Mesenchymal stem cell (in vitro differentiated cells and primary cell): ENCODE measurements around the gene ATP5ME.
"Not testable (repeated sequence)": the region's sequence is repeated elsewhere in the genome, so short reads cannot be mapped to it uniquely, and the experiment has no call there.

Experiments used
- DNase-seq: peaks from one replicate; pipeline ENCODE4 v3.0.0-alpha.2; 2013
- H2AFZ ChIP-seq: one replicate; pipeline ENCODE4 v1.6.1; 2013; ENCODE audit warnings: low read depth, mild to moderate bottlenecking, control low read depth, inconsistent platforms, low read length, moderate library complexity
- H2AK5ac ChIP-seq: 2 replicates; pipeline ENCODE4 v1.6.1; 2013; ENCODE audit warnings: low read length, moderate library complexity, mild to moderate bottlenecking, inconsistent platforms; ENCODE audit not compliant: severe bottlenecking
- H2BK120ac ChIP-seq: one replicate; pipeline ENCODE4 v1.6.1; 2013; ENCODE audit warnings: low read depth, mild to moderate bottlenecking, inconsistent platforms, low read length, moderate library complexity
- H2BK12ac ChIP-seq, 2 experiments: one replicate each; pipeline ENCODE4 v1.6.1; 2013; ENCODE audit warnings: inconsistent platforms in 2 of 2, low read length in 2 of 2, mild to moderate bottlenecking in 2 of 2, moderate library complexity in 2 of 2, control low read depth in 1 of 2
- H2BK15ac ChIP-seq: one replicate; pipeline ENCODE4 v1.6.1; 2013; ENCODE audit warnings: mild to moderate bottlenecking, low read depth, inconsistent platforms; ENCODE audit not compliant: poor library complexity, severe bottlenecking
- H2BK5ac ChIP-seq: 2 replicates; pipeline ENCODE4 v1.6.1; 2013; ENCODE audit warnings: low read depth, mild to moderate bottlenecking, low read length, control low read depth, inconsistent platforms; ENCODE audit not compliant: poor library complexity, severe bottlenecking
- H3K14ac ChIP-seq, 2 experiments: one replicate each; pipeline ENCODE4 v1.6.1; 2013; ENCODE audit warnings: inconsistent platforms in 2 of 2, low read length in 2 of 2, control low read depth in 1 of 2, mild to moderate bottlenecking in 1 of 2, moderate library complexity in 1 of 2
- H3K18ac ChIP-seq, 2 experiments: one replicate each; pipeline ENCODE4 v1.6.1; 2013; ENCODE audit warnings: inconsistent platforms in 2 of 2, low read length in 2 of 2, control low read depth in 1 of 2, low read depth in 1 of 2, mild to moderate bottlenecking in 1 of 2
- H3K23ac ChIP-seq, 2 experiments: one replicate each; pipeline ENCODE4 v1.6.1; 2013; ENCODE audit warnings: inconsistent platforms in 2 of 2, low read length in 2 of 2, mild to moderate bottlenecking in 2 of 2, moderate library complexity in 2 of 2, control low read depth in 1 of 2
- H3K27ac ChIP-seq: 2 replicates; pipeline ENCODE4 v1.5.1; 2013; ENCODE audit warnings: mild to moderate bottlenecking, moderate library complexity, low read length, control low read depth, inconsistent platforms; ENCODE audit not compliant: poor library complexity, severe bottlenecking
- H3K27me3 ChIP-seq, 2 experiments: 2 replicates each; pipeline versions ENCODE4 v1.6.1 to v1.7.0; 2013; ENCODE audit warnings: low read length in 2 of 2, mild to moderate bottlenecking in 2 of 2, moderate library complexity in 2 of 2, control low read depth in 1 of 2, inconsistent platforms in 1 of 2; ENCODE audit not compliant: control insufficient read depth in 1 of 2, insufficient read depth in 1 of 2
- H3K36me3 ChIP-seq, 2 experiments: 2 replicates each; pipeline versions ENCODE4 v1.6.1 to v1.7.0; 2013; ENCODE audit warnings: low read length in 2 of 2, control low read depth in 1 of 2, inconsistent platforms in 1 of 2, low read depth in 1 of 2, mild to moderate bottlenecking in 1 of 2; ENCODE audit not compliant: insufficient read depth in 2 of 2, control insufficient read depth in 1 of 2
- H3K4ac ChIP-seq, 2 experiments: one replicate each; pipeline ENCODE4 v1.6.1; 2013; ENCODE audit warnings: inconsistent platforms in 2 of 2, low read length in 2 of 2, mild to moderate bottlenecking in 2 of 2, moderate library complexity in 2 of 2, control low read depth in 1 of 2, low read depth in 1 of 2
- H3K4me1 ChIP-seq: 2 replicates; pipeline ENCODE4 v1.6.1; 2013; ENCODE audit warnings: low read depth, low read length, control low read depth; ENCODE audit not compliant: control insufficient read depth, insufficient read depth
- H3K4me2 ChIP-seq: 2 replicates; pipeline ENCODE4 v1.6.1; 2013; ENCODE audit warnings: low read length, mild to moderate bottlenecking, inconsistent platforms; ENCODE audit not compliant: poor library complexity, severe bottlenecking
- H3K4me3 ChIP-seq, 2 experiments: 2 replicates each; pipeline versions ENCODE4 v1.5.1 to v1.7.0; 2013; ENCODE audit warnings: low read length in 2 of 2, mild to moderate bottlenecking in 2 of 2, control low read depth in 1 of 2, low read depth in 1 of 2; ENCODE audit not compliant: insufficient read depth in 1 of 2
- H3K79me1 ChIP-seq: replicated peaks from 2 replicates; pipeline ENCODE4 v1.6.1; 2013; ENCODE audit warnings: mild to moderate bottlenecking, control low read depth, low read length, inconsistent platforms; ENCODE audit not compliant: poor library complexity, severe bottlenecking
- H3K9ac ChIP-seq: 2 replicates; pipeline ENCODE4 v1.7.0; 2013; ENCODE audit warnings: mild to moderate bottlenecking, low read length, moderate library complexity
- H3K9me3 ChIP-seq: 2 replicates; pipeline ENCODE4 v1.7.0; 2013; ENCODE audit warnings: mild to moderate bottlenecking, low read length; ENCODE audit not compliant: control insufficient read depth
- H4K8ac ChIP-seq: one replicate; pipeline ENCODE4 v1.6.1; 2013; ENCODE audit warnings: inconsistent platforms, mild to moderate bottlenecking, low read length, moderate library complexity
- H4K91ac ChIP-seq: one replicate; pipeline ENCODE4 v1.6.1; 2013; ENCODE audit warnings: mild to moderate bottlenecking, low read length, inconsistent platforms
- WGBS: methylation state at CpG from one replicate; pipeline ENCODE4 v1.1.7; 2013; ENCODE audit warnings: mixed read lengths; 5-methylcytosine and 5-hydroxymethylcytosine counted together

The ATP5ME gene

DNA sequence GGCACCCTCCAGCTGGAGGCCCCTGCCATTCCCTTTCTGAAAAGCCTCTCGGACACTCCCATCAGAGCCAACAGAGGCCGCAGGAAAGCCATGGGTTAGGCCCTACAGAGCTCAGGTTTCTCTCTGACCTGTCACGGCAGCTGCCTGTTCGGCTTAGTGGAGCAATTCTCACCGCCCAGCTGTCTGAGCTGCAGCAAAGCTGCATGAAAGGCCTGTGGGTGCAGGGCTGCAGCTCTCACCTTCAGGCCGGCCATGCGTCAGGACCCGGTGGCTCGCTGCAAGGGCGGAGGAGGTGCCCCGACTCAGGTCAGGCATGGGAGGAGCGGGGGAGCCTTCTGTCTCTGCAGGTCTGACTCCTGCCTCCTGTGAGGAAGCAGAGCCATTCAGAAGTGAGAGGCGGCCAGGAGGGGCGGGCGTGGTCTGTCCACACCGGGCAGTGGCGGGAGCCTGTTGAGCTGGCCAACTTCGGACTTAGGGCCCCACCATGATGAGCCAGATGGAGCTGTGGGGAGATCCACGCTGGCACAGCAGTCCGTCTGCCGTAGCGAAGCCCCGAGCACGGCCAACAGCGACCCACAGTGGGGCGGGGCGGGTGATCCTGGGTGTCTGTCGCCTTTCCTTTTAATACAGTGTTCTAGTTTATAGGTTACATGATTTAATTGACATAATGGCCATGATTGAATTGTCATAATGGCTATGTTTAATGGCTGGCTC lies 25.3 kb downstream of the ATP5ME start:
- Histone ChIP-seq H4K8ac (no peak overlapping the region), H3K9ac (no peak overlapping the region), H3K9me3 (no peaks in the 10 kb centered on the region), H3K18ac (no peak overlapping the region), H2AK5ac (no peak overlapping the region), H3K4me2 (no peak overlapping the region), H2AFZ (no peak overlapping the region), H2BK5ac (no peak overlapping the region), H2BK12ac (no peak overlapping the region), H2BK120ac (no peak overlapping the region), H3K27ac (no peak overlapping the region), H4K91ac (no peak overlapping the region), H3K14ac (no peak overlapping the region), H3K4me3 (no peak overlapping the region), H2BK15ac (no peak overlapping the region), H3K4ac (no peak overlapping the region), H3K27me3 (peaks cover 0 to 47% of the 10 kb centered on the region in 2 experiments), H3K23ac (no peak overlapping the region), H3K4me1 (no peaks in the 10 kb centered on the region), H3K79me1 (no peaks in the 10 kb centered on the region), H3K36me3 (no peaks in the 10 kb centered on the region)
- 81% methylated on average over 28 of the region's 28 CpGs for WGBS
- DNase-seq = no peak

DNA sequence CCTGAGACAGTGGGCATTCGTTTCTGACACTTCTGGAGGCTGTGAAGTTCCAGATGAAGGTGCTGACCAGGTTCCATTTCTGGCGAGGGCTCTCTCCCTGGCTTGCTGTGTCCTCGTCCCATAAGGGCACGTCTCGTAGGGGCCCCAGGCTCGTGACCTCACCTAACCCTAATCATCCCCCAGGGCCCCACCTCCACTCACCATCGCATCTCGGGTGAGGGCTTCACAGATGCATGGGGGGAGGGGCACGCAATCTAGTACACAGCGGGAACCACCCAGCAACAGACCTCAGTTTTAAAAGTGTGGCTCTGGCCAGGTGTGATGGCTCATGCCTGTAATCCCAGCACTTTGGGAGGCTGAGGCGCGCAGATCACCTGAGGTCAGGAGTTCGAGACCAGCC lies 26.6 kb downstream of the ATP5ME start:
- Histone ChIP-seq H3K23ac (no peak overlapping the region), H3K4me3 (no peak overlapping the region), H2BK12ac (no peak overlapping the region), H2AK5ac (no peak overlapping the region), H3K36me3 (no peaks in the 10 kb centered on the region), H3K9ac (no peak overlapping the region), H3K18ac (no peak overlapping the region), H3K27me3 (peaks cover 0 to 37% of the 10 kb centered on the region in 2 experiments), H2BK15ac (no peak overlapping the region), H2AFZ (no peak overlapping the region), H3K79me1 (no peaks in the 10 kb centered on the region), H2BK120ac (no peak overlapping the region), H3K14ac (no peak overlapping the region), H3K4me1 (no peaks in the 10 kb centered on the region), H4K91ac (no peak overlapping the region), H3K9me3 (no peaks in the 10 kb centered on the region), H3K27ac (no peak overlapping the region), H3K4me2 (no peak overlapping the region), H4K8ac (no peak overlapping the region), H3K4ac (no peak overlapping the region), H2BK5ac (no peak overlapping the region)
- WGBS = 78% methylated on average over 13 of the region's 13 CpGs
- no peak for DNase-seq

DNA sequence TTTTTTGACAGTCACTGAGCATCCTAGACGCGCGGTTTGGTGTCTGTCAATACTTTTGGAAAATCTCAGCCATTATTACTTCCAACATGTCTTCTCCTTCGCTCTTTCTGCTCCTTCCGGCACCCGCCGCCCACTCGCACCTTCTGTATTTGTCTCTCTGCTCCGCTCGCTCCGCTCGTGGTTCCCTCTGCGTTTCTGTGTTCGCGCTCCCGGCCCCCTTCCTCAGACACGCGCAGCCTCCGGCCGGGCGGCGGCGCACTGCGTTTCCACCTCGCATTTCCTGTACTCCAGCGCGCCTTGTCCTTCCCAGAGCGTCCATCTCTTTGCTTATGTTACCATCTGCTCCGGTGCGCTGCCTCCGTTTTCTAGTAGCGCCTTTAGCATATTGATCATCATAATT lies 27.6 kb downstream of the ATP5ME start:
- H4K8ac ChIP-seq = no peak overlapping the region
- no peak overlapping the region for H3K18ac ChIP-seq
- WGBS = 96% methylated on average over 32 of the region's 32 CpGs

DNA sequence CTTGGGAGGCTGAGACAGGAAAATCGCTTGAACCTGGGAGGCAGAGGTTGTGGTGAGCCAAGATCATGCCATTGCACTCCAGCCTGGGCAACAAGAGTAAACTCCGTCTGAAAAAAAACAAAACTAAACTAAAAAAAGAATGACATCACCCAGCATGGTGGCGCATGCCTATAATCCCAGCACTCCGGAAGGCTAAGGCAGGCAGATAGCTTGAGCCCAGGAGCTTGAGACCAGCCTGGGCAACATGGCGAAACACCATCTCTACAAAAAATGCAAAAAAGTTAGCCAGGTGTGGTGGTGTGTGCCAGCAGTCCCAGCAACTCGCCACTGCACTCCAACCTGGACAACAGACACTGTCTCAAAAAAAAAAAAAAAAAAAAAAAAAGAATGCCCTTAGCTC lies 31.7 kb downstream of the ATP5ME start:
- not testable (repeated sequence) for H3K27me3 ChIP-seq, H2BK120ac ChIP-seq, H2BK5ac ChIP-seq, H3K4me3 ChIP-seq, H3K27ac ChIP-seq, H3K4me1 ChIP-seq, H3K36me3 ChIP-seq, H3K4me2 ChIP-seq, H2BK12ac ChIP-seq, H3K23ac ChIP-seq, H3K18ac ChIP-seq, H4K8ac ChIP-seq, DNase-seq, H3K9me3 ChIP-seq, H3K14ac ChIP-seq, H3K9ac ChIP-seq, H2AFZ ChIP-seq, H2AK5ac ChIP-seq, H4K91ac ChIP-seq, H3K79me1 ChIP-seq, H3K4ac ChIP-seq, H2BK15ac ChIP-seq
- WGBS = 78% methylated on average over 4 of the region's 6 CpGs

More for the DNA sequence above, 27.6 kb downstream of the ATP5ME start:
- Histone ChIP-seq H3K4me2 (no peak overlapping the region), H3K4me3 (no peak overlapping the region), H3K4me1 (no peaks in the 10 kb centered on the region), H3K9me3 (no peaks in the 10 kb centered on the region), H2AK5ac (no peak overlapping the region), H3K9ac (no peak overlapping the region), H3K79me1 (no peaks in the 10 kb centered on the region), H3K27me3 (peaks cover 0 to 33% of the 10 kb centered on the region in 2 experiments), H2BK5ac (no peak overlapping the region), H3K23ac (no peak overlapping the region), H4K91ac (no peak overlapping the region), H2BK120ac (no peak overlapping the region), H3K14ac (no peak overlapping the region), H3K27ac (no peak overlapping the region), H2AFZ (no peak overlapping the region), H2BK15ac (no peak overlapping the region), H3K36me3 (no peaks in the 10 kb centered on the region), H2BK12ac (no peak overlapping the region), H3K4ac (no peak overlapping the region)
- DNase-seq = no peak
